Caki2 (cell line): ENCODE measurements around the gene KRTAP4-1. TPM values are rescaled to one million over a fixed set of nuclear protein-coding genes. Genes with fewer than 3 reads are reported as not detected.
"Not testable (repeated sequence)": the region's sequence is repeated elsewhere in the genome, so short reads cannot be mapped to it uniquely, and the experiment has no call there.

Source experiments
- DNase-seq: peaks from one replicate; pipeline ENCODE4 v3.0.0-alpha.2; 2015; ENCODE audit warnings: low read depth
- in situ Hi-C: cut with HindIII; loops from 2 replicates; pipeline ENCODE4 v1.10.0; 2016; ENCODE audit warnings: low sequenced_read_pairs, low pct_unique_long_range_greater_than_20kb, mixed read lengths
- total RNA-seq: library from RNA; depleted of rRNA; stranded (reverse); fragments of >200 nt; shearing (Covaris generic); gene quantifications from 2 replicates; pipeline ENCODE4 v1.2.3, GENCODE V29; 2014; ENCODE audit warnings: low replicate concordance

The KRTAP4-1 gene
- total RNA-seq, 1 experiment from 2014 or later, result not detected

- in situ Hi-C loops, result no loop called here
- DNase-seq, result peak; percentile 26
Observed at GRCh38 chr17:41178341-41178740, 6.4 kb downstream of the KRTAP4-1 start.

- in situ Hi-C loops, result no loop called here
Observed at GRCh38 chr17:41177727-41178271, 6.9 kb downstream of the KRTAP4-1 start, which contains the start of gene KRTAP4-2. Gene KRTAP4-2 (minus strand): TSS chr17:41178221. CDS start chr17:41178164, 57 bp downstream.

GRCh38 chr17:41176744-41177387 lies 7.8 kb downstream of the KRTAP4-1 start:
- DNase-seq, result no peak
- in situ Hi-C loops, result no loop called here

More at GRCh38 chr17:41177727-41178271, 6.9 kb downstream of the KRTAP4-1 start, which contains the start of gene KRTAP4-2:
- no peak for DNase-seq

- DNase-seq, result no peak
- in situ Hi-C loops, result no loop called here
Observed at GRCh38 chr17:41171886-41172285, 12.8 kb downstream of the KRTAP4-1 start.

- in situ Hi-C loops, result no loop called here
- no peak for DNase-seq
Observed at GRCh38 chr17:41168121-41168520, 16.6 kb downstream of the KRTAP4-1 start, which contains the start of gene KRTAP4-3. Gene KRTAP4-3 (minus strand): TSS chr17:41168221. CDS start chr17:41168172, 49 bp downstream.

GRCh38 chr17:41167561-41167960 lies 17.1 kb downstream of the KRTAP4-1 start:
- in situ Hi-C loops, result no loop called here

GRCh38 chr17:41163828-41164227 lies 20.9 kb downstream of the KRTAP4-1 start:
- in situ Hi-C loops, result no loop called here
- no peak for DNase-seq

More at GRCh38 chr17:41167561-41167960, 17.1 kb downstream of the KRTAP4-1 start:
- DNase-seq, result no peak

GRCh38 chr17:41160648-41161047 lies 24.1 kb downstream of the KRTAP4-1 start, which contains the start of gene KRTAP4-4:
Gene KRTAP4-4 (minus strand): TSS chr17:41160748. CDS start chr17:41160691, 57 bp downstream.
- in situ Hi-C loops, result no loop called here

GRCh38 chr17:41160190-41160589 lies 24.5 kb downstream of the KRTAP4-1 start:
- in situ Hi-C loops, result not testable (repeated sequence)

More at GRCh38 chr17:41160648-41161047, 24.1 kb downstream of the KRTAP4-1 start, which contains the start of gene KRTAP4-4:
- DNase-seq, result no peak

GRCh38 chr17:41153856-41154255 lies 30.9 kb downstream of the KRTAP4-1 start:
- DNase-seq, result no peak
- in situ Hi-C loops, result no loop called here

More at GRCh38 chr17:41160190-41160589, 24.5 kb downstream of the KRTAP4-1 start:
- DNase-seq, result not testable (repeated sequence)

- in situ Hi-C loops, result no loop called here
- DNase-seq, result no peak
Observed at GRCh38 chr17:41151525-41151924, 33.2 kb downstream of the KRTAP4-1 start.

- in situ Hi-C loops, result no loop called here
- no peak for DNase-seq
Observed at GRCh38 chr17:41150026-41150425, 34.7 kb downstream of the KRTAP4-1 start.

GRCh38 chr17:41149652-41149985 lies 35.1 kb downstream of the KRTAP4-1 start, which contains the start of gene KRTAP4-5:
Gene KRTAP4-5 (minus strand): TSS chr17:41149825. CDS start chr17:41149767, 58 bp downstream.
- no peak for DNase-seq
- in situ Hi-C loops, result no loop called here

GRCh38 chr17:41148971-41149651 lies 35.6 kb downstream of the KRTAP4-1 start:
- DNase-seq, in situ Hi-C loops: not testable (repeated sequence)

GRCh38 chr17:41147531-41148204 lies 37.0 kb downstream of the KRTAP4-1 start:
- in situ Hi-C loops, result no loop called here
- DNase-seq, result no peak

- no peak for DNase-seq
- in situ Hi-C loops, result no loop called here
Observed at GRCh38 chr17:41145261-41145660, 39.5 kb downstream of the KRTAP4-1 start.

GRCh38 chr17:41144846-41145245 lies 39.9 kb downstream of the KRTAP4-1 start:
- no peak for DNase-seq
- in situ Hi-C loops, result no loop called here

- in situ Hi-C loops, result no loop called here
- no peak for DNase-seq
Observed at GRCh38 chr17:41141361-41141760, 43.4 kb downstream of the KRTAP4-1 start.
